ENCODE measurements around the gene EFNA2. TPM values are rescaled to one million over a fixed set of nuclear protein-coding genes. Genes with fewer than 3 reads are reported as not detected.

Gene EFNA2
- total and polyA plus RNA-seq, 9 donors, result 0.11 TPM; not detected in 8

GRCh38 chr19:1238369-1239303 is 47.0 kb upstream of the EFNA2 start:
- H3K27me3 ChIP-seq, result peaks cover 4% of the 10 kb centered on the region
- peak overlapping the region; percentile 81 to 89 for H3K27ac ChIP-seq
- TF ChIP-seq EP300 (IDR thresholded peaks at IDR 0.05), result no peak
- TF ChIP-seq, protein P1, sequence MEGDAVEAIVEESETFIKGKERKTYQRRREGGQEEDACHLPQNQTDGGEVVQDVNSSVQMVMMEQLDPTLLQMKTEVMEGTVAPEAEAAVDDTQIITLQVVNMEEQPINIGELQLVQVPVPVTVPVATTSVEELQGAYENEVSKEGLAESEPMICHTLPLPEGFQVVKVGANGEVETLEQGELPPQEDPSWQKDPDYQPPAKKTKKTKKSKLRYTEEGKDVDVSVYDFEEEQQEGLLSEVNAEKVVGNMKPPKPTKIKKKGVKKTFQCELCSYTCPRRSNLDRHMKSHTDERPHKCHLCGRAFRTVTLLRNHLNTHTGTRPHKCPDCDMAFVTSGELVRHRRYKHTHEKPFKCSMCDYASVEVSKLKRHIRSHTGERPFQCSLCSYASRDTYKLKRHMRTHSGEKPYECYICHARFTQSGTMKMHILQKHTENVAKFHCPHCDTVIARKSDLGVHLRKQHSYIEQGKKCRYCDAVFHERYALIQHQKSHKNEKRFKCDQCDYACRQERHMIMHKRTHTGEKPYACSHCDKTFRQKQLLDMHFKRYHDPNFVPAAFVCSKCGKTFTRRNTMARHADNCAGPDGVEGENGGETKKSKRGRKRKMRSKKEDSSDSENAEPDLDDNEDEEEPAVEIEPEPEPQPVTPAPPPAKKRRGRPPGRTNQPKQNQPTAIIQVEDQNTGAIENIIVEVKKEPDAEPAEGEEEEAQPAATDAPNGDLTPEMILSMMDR (IDR thresholded peaks at IDR 0.05), result no peak
- TF ChIP-seq POLR2A (IDR thresholded peaks at IDR 0.05), result no peak
- no peaks in the 10 kb centered on the region for H3K9me3 ChIP-seq
- DNase-seq, result peak in 1 of 5 donors; percentile 66
- H3K36me3 ChIP-seq, result no peaks in the 10 kb centered on the region
- intact Hi-C loops (cut with DNase I), result loop anchor here in 1 of 4 donors (10.0 kb wide), 1 partner anchor 314 kb away; the partner anchor contains the start of gene ARID3A
- H3K4me3 ChIP-seq, result peak overlapping the region; percentile 37
- H3K4me1 ChIP-seq (ENCODE audit: insufficient read depth), result peaks cover 17% of the 10 kb centered on the region
- 50 to 59% (median 55%) methylated on average over 34 of the region's 34 CpGs for WGBS, 3 donors

DNA sequence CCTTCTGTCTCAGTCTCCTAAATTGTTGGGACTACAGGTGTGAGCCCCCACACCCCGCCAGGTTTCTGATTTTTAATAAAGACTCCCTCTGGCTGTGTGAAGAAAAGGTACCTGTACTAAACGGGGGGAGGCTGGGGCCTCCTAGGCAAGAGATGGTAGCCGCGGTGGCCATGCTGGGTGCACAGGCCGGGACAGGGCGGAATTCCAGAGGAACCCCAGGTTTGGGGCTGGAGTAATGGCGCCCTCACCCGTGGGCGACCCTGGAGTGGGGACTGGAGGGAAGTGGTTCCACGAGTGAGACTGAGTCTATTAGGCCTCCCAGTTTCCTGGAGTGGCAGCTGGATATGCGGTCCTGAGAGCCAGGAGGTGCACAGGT is 46.3 kb upstream of the EFNA2 start:
- H3K4me1 ChIP-seq (ENCODE audit: insufficient read depth), result peaks cover 17% of the 10 kb centered on the region
- no peaks in the 10 kb centered on the region for H3K36me3 ChIP-seq
- DNase-seq, result peak in 1 of 5 donors; percentile 69
- intact Hi-C loops (cut with DNase I), result loop anchor here in 1 of 4 donors (10.0 kb wide), 1 partner anchor 315 kb away; the partner anchor contains the start of gene ARID3A
- TF ChIP-seq, protein P1 (IDR thresholded peaks at IDR 0.05), result no peak
- H3K9me3 ChIP-seq, result no peaks in the 10 kb centered on the region
- H3K4me3 ChIP-seq, result no peak overlapping the region
- 74 to 80% (median 79%) methylated on average over 11 of the region's 11 CpGs for WGBS, 3 donors
- peaks cover 4% of the 10 kb centered on the region for H3K27me3 ChIP-seq
- H3K27ac ChIP-seq, result peak overlapping the region; percentile 81 to 89

DNA sequence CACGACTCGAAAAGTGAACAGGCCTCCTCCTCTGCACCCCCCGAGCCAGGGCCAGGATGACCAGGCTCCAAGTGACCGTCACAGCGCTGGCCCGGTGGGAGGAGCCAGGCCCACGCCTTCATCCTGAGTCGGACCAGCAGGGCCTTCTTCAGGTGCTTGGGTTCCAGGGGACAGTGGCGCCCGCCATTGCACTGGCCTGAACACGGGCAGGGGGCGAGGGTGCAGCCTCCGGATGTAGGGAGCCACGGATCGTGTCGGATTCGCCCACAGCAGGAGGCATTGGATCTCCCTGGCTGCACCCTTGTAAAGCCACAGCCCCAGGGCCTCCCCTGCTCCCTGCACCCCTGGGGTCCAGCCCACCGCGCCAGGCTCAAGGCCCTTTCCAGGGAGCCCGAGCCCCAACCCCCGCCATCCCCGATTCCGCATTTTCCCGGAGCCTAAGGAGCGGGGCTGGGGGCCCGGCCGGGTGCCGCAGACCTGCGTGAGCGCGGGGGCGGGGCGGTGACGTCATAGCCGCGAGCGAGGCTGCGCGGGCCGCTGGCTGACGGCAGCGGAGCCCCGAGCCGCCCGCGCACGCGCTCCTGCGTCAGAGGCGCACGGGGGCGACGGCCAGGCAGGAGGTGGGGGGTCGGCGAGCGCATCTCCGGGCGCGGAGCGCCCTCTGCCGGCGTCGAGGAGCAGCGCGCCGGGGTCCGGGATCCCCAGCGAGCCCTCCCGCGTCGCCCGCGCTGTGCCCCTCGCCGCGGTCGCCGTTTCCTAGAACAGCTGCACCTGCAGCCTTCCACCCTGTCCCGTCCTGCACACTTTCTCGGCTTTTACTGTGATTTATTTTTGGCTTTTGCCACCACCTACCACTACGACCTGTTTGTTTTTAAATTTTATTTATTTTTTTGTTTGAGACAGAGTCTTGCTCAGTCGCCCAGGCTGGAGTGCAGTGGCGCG is 45.6 kb upstream of the EFNA2 start:
- Histone ChIP-seq H3K27me3 (peaks cover 4% of the 10 kb centered on the region), H3K36me3 (no peaks in the 10 kb centered on the region), H3K4me3 (peak overlapping the region; percentile 21), H3K9me3 (no peaks in the 10 kb centered on the region), H3K27ac (peak overlapping the region; percentile 81 to 89), H3K4me1 (ENCODE audit: insufficient read depth) (peaks cover 22% of the 10 kb centered on the region)
- intact Hi-C loops (cut with DNase I), result loop anchor here in 2 of 4 donors (10.0 kb wide), 3 partner anchors 215 to 805 kb away; partner anchors contain the start of genes ARID3A (in 1 of the 2), CNN2 (in 1 of the 2), RNU6-2 (in 1 of the 2) and TMEM259 (in 1 of the 2)
- TF ChIP-seq, protein P1 (IDR thresholded peaks at IDR 0.05), result peak; percentile 94 to 99 (median 97)
- no peak for TF ChIP-seq EP300 (IDR thresholded peaks at IDR 0.05)
- peak; percentile 91 to 97 (median 96) for DNase-seq
- WGBS, 3 donors, result 10 to 22% (median 11%) methylated on average over 46 to 84 of the region's 84 CpGs

- Histone ChIP-seq H3K9me3 (no peaks in the 10 kb centered on the region), H3K27me3 (peaks cover 3% of the 10 kb centered on the region), H3K36me3 (no peaks in the 10 kb centered on the region), H3K4me3 (peak overlapping the region; percentile 78), H3K4me1 (ENCODE audit: insufficient read depth) (peaks cover 28% of the 10 kb centered on the region), H3K27ac (peak overlapping the region; percentile 81 to 87)
- TF ChIP-seq, protein P1 (IDR thresholded peaks at IDR 0.05), result no peak
- no peak for TF ChIP-seq EP300 (IDR thresholded peaks at IDR 0.05)
- WGBS, 3 donors, result 50 to 63% (median 54%) methylated on average over 15 of the region's 15 CpGs
- peak in 2 of 5 donors; percentile 58 to 63 for DNase-seq
- intact Hi-C loops (cut with DNase I), result loop anchor here in 1 of 4 donors (10.0 kb wide), 2 partner anchors 216 to 804 kb away; partner anchors contain the start of genes CNN2, RNU6-2 and TMEM259
Measured at GRCh38 chr19:1240925-1241324, 44.7 kb upstream of the EFNA2 start.
